DMS53 treated with DMSO at 0.1 percent for 48 hours (cell line): ENCODE results near the gene FAM8A1.

Experiments used
- DNase-seq: peaks from one replicate; lab custom pipeline; 2025; ENCODE audit not compliant: unreplicated experiment; lab: John Stamatoyannopoulos, UW

Gene FAM8A1

GRCh38 chr6:17653198-17653882 is 53.2 kb downstream of the FAM8A1 start:
- DNase-seq, result no peak

GRCh38 chr6:17656092-17656491 is 56.0 kb downstream of the FAM8A1 start:
- DNase-seq, result no peak

- DNase-seq, result no peak
Measured at GRCh38 chr6:17656644-17657043, 56.5 kb downstream of the FAM8A1 start.
